Brain microvascular endothelial cell (primary cell): ENCODE results near the gene NDOR1.
"Not testable (repeated sequence)": the region's sequence is repeated elsewhere in the genome, so short reads cannot be mapped to it uniquely, and the experiment has no call there.

Experiments used
- DNase-seq: peaks from one replicate; pipeline ENCODE4 v3.0.0-alpha.2; 2020
- H3K27ac ChIP-seq: fragments of 250-450 bp; sonication (Bioruptor Pico); 2 replicates; pipeline ENCODE4 v1.5.1; 2020; ENCODE audit warnings: mild to moderate bottlenecking, moderate library complexity
- H3K27me3 ChIP-seq: fragments of 250-450 bp; sonication (Bioruptor Pico); replicated peaks from 2 replicates; pipeline ENCODE4 v1.5.1; 2020; ENCODE audit warnings: mild to moderate bottlenecking
- H3K36me3 ChIP-seq: fragments of 250-450 bp; sonication (Bioruptor Pico); replicated peaks from 2 replicates; pipeline ENCODE4 v1.5.1; 2020; ENCODE audit warnings: mild to moderate bottlenecking
- H3K4me3 ChIP-seq: 2 replicates; pipeline ENCODE4 v1.5.1; 2011; ENCODE audit warnings: low read depth, mild to moderate bottlenecking, control low read depth, low read length, moderate library complexity
- CTCF ChIP-seq: IDR thresholded peaks from 2 replicates; pipeline ENCODE4 v1.5.1; 2011; ENCODE audit warnings: low read depth, mild to moderate bottlenecking, moderate library complexity, low read length, control low read depth, inconsistent platforms; ENCODE audit errors: missing control alignments
- in situ Hi-C: cut with HindIII; loops from 2 replicates; pipeline ENCODE4 v1.10.0; 2017; ENCODE audit warnings: low sequenced_read_pairs, low pct_ligation_motif_present

NDOR1 gene

GRCh38 chr9:137236238-137236935 is 30.9 kb downstream of the NDOR1 start:
- peak; percentile 60 for DNase-seq
- TF ChIP-seq CTCF: peak; percentile 100
- in situ Hi-C loops: no loop called here
- H3K27ac ChIP-seq: no peak overlapping the region
- no peak overlapping the region for H3K4me3 ChIP-seq
- no peaks in the 10 kb centered on the region for H3K36me3 ChIP-seq
- no peaks in the 10 kb centered on the region for H3K27me3 ChIP-seq

GRCh38 chr9:137236936-137237421 is 31.5 kb downstream of the NDOR1 start:
- in situ Hi-C loops: no loop called here
- DNase-seq: no peak
- Histone ChIP-seq H3K27ac (no peak overlapping the region), H3K4me3 (no peak overlapping the region), H3K36me3 (peaks cover 5% of the 10 kb centered on the region), H3K27me3 (no peaks in the 10 kb centered on the region)
- no peak for TF ChIP-seq CTCF

GRCh38 chr9:137237759-137238726 is 32.5 kb downstream of the NDOR1 start:
- no peak for TF ChIP-seq CTCF
- no peak for DNase-seq
- H3K4me3 ChIP-seq: no peak overlapping the region
- in situ Hi-C loops: no loop called here
- peaks cover 15% of the 10 kb centered on the region for H3K36me3 ChIP-seq
- no peaks in the 10 kb centered on the region for H3K27me3 ChIP-seq
- H3K27ac ChIP-seq: no peak overlapping the region

GRCh38 chr9:137239541-137240200 is 34.2 kb downstream of the NDOR1 start:
- Histone ChIP-seq H3K27ac (peak overlapping the region; percentile 78), H3K36me3 (peaks cover 25% of the 10 kb centered on the region), H3K4me3 (peak overlapping the region; percentile 71)
- H3K27me3 ChIP-seq, in situ Hi-C loops, DNase-seq: not testable (repeated sequence)

GRCh38 chr9:137240318-137240840 is 34.9 kb downstream of the NDOR1 start:
- DNase-seq: peak; percentile 40
- no peak for TF ChIP-seq CTCF
- H3K36me3 ChIP-seq: peaks cover 25% of the 10 kb centered on the region
- H3K4me3 ChIP-seq: peak overlapping the region; percentile 71
- peak overlapping the region; percentile 78 for H3K27ac ChIP-seq
- in situ Hi-C loops: no loop called here
- H3K27me3 ChIP-seq: no peaks in the 10 kb centered on the region
